Astrocyte (in vitro differentiated cells and primary cell): ENCODE results near the gene HAND1. TPM values are rescaled to one million over a fixed set of nuclear protein-coding genes. Genes with fewer than 3 reads are reported as not detected.

ENCODE experiments used
- DNase-seq: peaks from one replicate; pipeline ENCODE4 v3.0.0-alpha.2; 2010; ENCODE audit warnings: low read depth
- FAIRE-seq: peaks from 2 replicates; lab custom pipeline; 2011; peaks lifted over from hg19 to GRCh38; lab: Jason Lieb, UNC
- H2AFZ ChIP-seq: 2 replicates; pipeline ENCODE4 v1.6.0; 2012; ENCODE audit warnings: low read depth, low read length, inconsistent platforms
- H3K27ac ChIP-seq: 2 replicates; pipeline ENCODE4 v1.5.1; 2011; ENCODE audit warnings: low read depth, low read length, inconsistent platforms
- H3K27me3 ChIP-seq: 2 replicates; pipeline ENCODE4 v1.6.0; 2011; ENCODE audit warnings: low read length, inconsistent platforms; ENCODE audit not compliant: insufficient read depth
- H3K36me3 ChIP-seq: 2 replicates; pipeline ENCODE4 v1.5.1; 2011; ENCODE audit warnings: low read length, inconsistent platforms; ENCODE audit not compliant: insufficient read depth
- H3K4me1 ChIP-seq: 2 replicates; pipeline ENCODE4 v1.5.1; 2011; ENCODE audit warnings: low read length, inconsistent platforms; ENCODE audit not compliant: insufficient read depth
- H3K4me2 ChIP-seq: 2 replicates; pipeline ENCODE4 v1.6.0; 2012; ENCODE audit warnings: low read length, inconsistent platforms
- H3K4me3 ChIP-seq: 2 replicates; pipeline ENCODE4 v1.5.1; 2011; ENCODE audit warnings: low read depth, mild to moderate bottlenecking, low read length, inconsistent platforms; ENCODE audit not compliant: insufficient read depth
- H3K79me2 ChIP-seq: 2 replicates; pipeline ENCODE4 v1.6.0; 2012; ENCODE audit warnings: mild to moderate bottlenecking, low read length, inconsistent platforms; ENCODE audit not compliant: insufficient read depth
- H3K9ac ChIP-seq: 2 replicates; pipeline ENCODE4 v1.6.0; 2012; ENCODE audit warnings: mild to moderate bottlenecking, low read length, inconsistent platforms
- H3K9me3 ChIP-seq: 2 replicates; pipeline ENCODE4 v1.5.1; 2012; ENCODE audit warnings: low read depth, mild to moderate bottlenecking, low read length, inconsistent platforms; ENCODE audit not compliant: insufficient read depth
- H4K20me1 ChIP-seq: 2 replicates; pipeline ENCODE4 v1.6.0; 2012; ENCODE audit warnings: low read length, inconsistent platforms; ENCODE audit not compliant: insufficient read depth
- H3K27ac Mint-ChIP-seq: one replicate; pipeline ENCODE4 v1.8.0; 2021; ENCODE audit warnings: mild to moderate bottlenecking, mixed read lengths; ENCODE audit not compliant: unreplicated experiment
- H3K27me3 Mint-ChIP-seq: one replicate; pipeline ENCODE4 v1.8.0; 2021; ENCODE audit warnings: low read depth, mixed read lengths; ENCODE audit not compliant: unreplicated experiment
- H3K36me3 Mint-ChIP-seq: one replicate; pipeline ENCODE4 v1.8.0; 2021; ENCODE audit warnings: low read depth, mixed read lengths; ENCODE audit not compliant: unreplicated experiment
- H3K4me1 Mint-ChIP-seq: one replicate; pipeline ENCODE4 v1.8.0; 2021; ENCODE audit warnings: low read depth, mixed read lengths; ENCODE audit not compliant: unreplicated experiment
- H3K4me3 Mint-ChIP-seq: one replicate; pipeline ENCODE4 v1.8.0; 2021; ENCODE audit warnings: mild to moderate bottlenecking, moderate library complexity, mixed read lengths; ENCODE audit not compliant: unreplicated experiment
- H3K9me3 Mint-ChIP-seq: one replicate; pipeline ENCODE4 v1.8.0; 2021; ENCODE audit warnings: mild to moderate bottlenecking, mixed read lengths; ENCODE audit not compliant: unreplicated experiment
- CTCF ChIP-seq: IDR thresholded peaks from 2 replicates; pipeline ENCODE4 v1.5.1; 2011; ENCODE audit warnings: low read depth, mild to moderate bottlenecking, inconsistent platforms, low read length, moderate library complexity; ENCODE audit not compliant: insufficient read depth
- EZH2 ChIP-seq: IDR thresholded peaks from 2 replicates; pipeline ENCODE4 v1.6.1; 2012; ENCODE audit warnings: mild to moderate bottlenecking, low read length, inconsistent platforms; ENCODE audit not compliant: insufficient read depth
- total RNA-seq: library from RNA; stranded (reverse); gene quantifications from 2 replicates; pipeline ENCODE4 v1.2.1, GENCODE V29; 2021

The HAND1 gene
- total RNA-seq, 1 donor from 2014 or later, result not detected

- Histone ChIP-seq H3K36me3 (peaks cover 12% of the 10 kb centered on the region), H3K4me2 (no peak overlapping the region), H4K20me1 (peaks cover 13% of the 10 kb centered on the region), H2AFZ (no peak overlapping the region), H3K79me2 (peaks cover 18% of the 10 kb centered on the region), H3K27ac (no peak overlapping the region), H3K27me3 (no peaks in the 10 kb centered on the region), H3K9ac (no peak overlapping the region), H3K4me3 (no peak overlapping the region), H3K4me1 (peaks cover 12% of the 10 kb centered on the region), H3K9me3 (no peaks in the 10 kb centered on the region)
- TF ChIP-seq CTCF (no peak), EZH2 (no peak)
- DNase-seq, result no peak
- Mint-ChIP-seq H3K4me3 (no peak overlapping the region), H3K36me3 (peaks cover 19% of the 10 kb centered on the region), H3K27me3 (no peaks in the 10 kb centered on the region), H3K27ac (no peak overlapping the region), H3K9me3 (peaks cover 2% of the 10 kb centered on the region), H3K4me1 (peaks cover 8% of the 10 kb centered on the region)
- no peak for FAIRE-seq
Observed at GRCh38 chr5:154442801-154443200, 35.2 kb downstream of the HAND1 start.

- H3K27ac ChIP-seq, result no peak overlapping the region
- peaks cover 25% of the 10 kb centered on the region for H3K36me3 Mint-ChIP-seq
- TF ChIP-seq CTCF, result no peak
- no peak for FAIRE-seq
- no peak overlapping the region for H3K9ac ChIP-seq
- H3K4me3 ChIP-seq, result no peak overlapping the region
- H3K4me1 ChIP-seq, result peaks cover 5% of the 10 kb centered on the region
- no peak overlapping the region for H2AFZ ChIP-seq
- H3K9me3 Mint-ChIP-seq, result peaks cover 2% of the 10 kb centered on the region
- no peaks in the 10 kb centered on the region for H4K20me1 ChIP-seq
- H3K4me1 Mint-ChIP-seq, result no peaks in the 10 kb centered on the region
- peaks cover 19% of the 10 kb centered on the region for H3K36me3 ChIP-seq
- no peak for DNase-seq
- H3K27ac Mint-ChIP-seq, result no peak overlapping the region
- no peak overlapping the region for H3K4me3 Mint-ChIP-seq
- no peaks in the 10 kb centered on the region for H3K27me3 Mint-ChIP-seq
- no peak overlapping the region for H3K4me2 ChIP-seq
- H3K79me2 ChIP-seq, result peaks cover 14% of the 10 kb centered on the region
- H3K27me3 ChIP-seq, result no peaks in the 10 kb centered on the region
- no peaks in the 10 kb centered on the region for H3K9me3 ChIP-seq
Observed at GRCh38 chr5:154440540-154440939, 37.5 kb downstream of the HAND1 start.

GRCh38 chr5:154437281-154437965 is 40.6 kb downstream of the HAND1 start:
- Histone ChIP-seq H3K27me3 (no peaks in the 10 kb centered on the region), H3K4me3 (no peak overlapping the region), H3K9me3 (no peaks in the 10 kb centered on the region), H2AFZ (no peak overlapping the region), H3K27ac (no peak overlapping the region), H3K4me2 (no peak overlapping the region), H3K36me3 (peaks cover 19% of the 10 kb centered on the region), H3K79me2 (no peaks in the 10 kb centered on the region), H3K4me1 (no peaks in the 10 kb centered on the region), H4K20me1 (no peaks in the 10 kb centered on the region), H3K9ac (no peak overlapping the region)
- Mint-ChIP-seq H3K4me1 (no peaks in the 10 kb centered on the region), H3K4me3 (no peak overlapping the region), H3K27ac (peak overlapping the region; percentile 14), H3K36me3 (peaks cover 24% of the 10 kb centered on the region), H3K9me3 (no peaks in the 10 kb centered on the region), H3K27me3 (no peaks in the 10 kb centered on the region)
- no peak for FAIRE-seq
- TF ChIP-seq CTCF, result no peak
- TF ChIP-seq EZH2, result no peak
- no peak for DNase-seq
